GM21737 (cell line): Measurements from ENCODE around the gene JCHAIN.
"Not testable (repeated sequence)": the region's sequence is repeated elsewhere in the genome, so short reads cannot be mapped to it uniquely, and the experiment has no call there.

Experiments used
- ATAC-seq: cut with Tn5 transposase; IDR thresholded peaks from one replicate; pipeline ENCODE4 v1.9.1; 2021; ENCODE audit warnings: mild to moderate bottlenecking, moderate library complexity; ENCODE audit not compliant: unreplicated experiment

Gene JCHAIN

GRCh38 chr4:70666369-70666768, at the start of gene JCHAIN:
Gene JCHAIN, minus strand, starts transcription at chr4:70666508. Its CDS starts 18 bp downstream, at chr4:70666490.
- peak; percentile 45 for ATAC-seq

GRCh38 chr4:70715097-70715496, 48.8 kb upstream of the JCHAIN start:
- ATAC-seq: peak; percentile 16

GRCh38 chr4:70714079-70714887, 48.0 kb upstream of the JCHAIN start:
- peak; percentile 47 for ATAC-seq

GRCh38 chr4:70713453-70714078, 47.3 kb upstream of the JCHAIN start:
- peak; percentile 46 for ATAC-seq

GRCh38 chr4:70712604-70713452, 46.5 kb upstream of the JCHAIN start:
- no peak for ATAC-seq

GRCh38 chr4:70712150-70712549, 45.8 kb upstream of the JCHAIN start:
- no peak for ATAC-seq

- ATAC-seq: no peak
These were observed 45.3 kb upstream of the JCHAIN start for GRCh38 chr4:70711599-70711998.

- ATAC-seq: no peak
These were observed 43.4 kb upstream of the JCHAIN start for GRCh38 chr4:70709611-70710205.

- no peak for ATAC-seq
These were observed 40.2 kb upstream of the JCHAIN start for GRCh38 chr4:70706516-70706915.

GRCh38 chr4:70706044-70706461, 39.7 kb upstream of the JCHAIN start:
- ATAC-seq: no peak

- ATAC-seq: peak; percentile 60
These were observed 39.1 kb upstream of the JCHAIN start for GRCh38 chr4:70705183-70706043.

GRCh38 chr4:70704931-70705182, 38.5 kb upstream of the JCHAIN start:
- ATAC-seq: no peak

- peak; percentile 64 for ATAC-seq
These were observed 38.1 kb upstream of the JCHAIN start for GRCh38 chr4:70704215-70704930.

- no peak for ATAC-seq
These were observed 37.4 kb upstream of the JCHAIN start for GRCh38 chr4:70703619-70704214.

GRCh38 chr4:70702592-70702991, 36.3 kb upstream of the JCHAIN start:
- not testable (repeated sequence) for ATAC-seq

- no peak for ATAC-seq
These were observed 35.0 kb upstream of the JCHAIN start for GRCh38 chr4:70701271-70701670.

GRCh38 chr4:70700712-70701111, 34.4 kb upstream of the JCHAIN start:
- ATAC-seq: no peak

GRCh38 chr4:70698435-70698834, 32.1 kb upstream of the JCHAIN start:
- not testable (repeated sequence) for ATAC-seq

- not testable (repeated sequence) for ATAC-seq
These were observed 28.3 kb upstream of the JCHAIN start for GRCh38 chr4:70694633-70695032.
